K562 (cell line): ENCODE results near the gene FIG4.

Source experiments
- BRCA1 ChIP-seq, 2 experiments: fragments of 450-650 bp in 1 of 2; sonication (generic) in 1 of 2; formaldehyde crosslinking in 1 of 2; IDR thresholded peaks; 2 replicates each; pipeline versions ENCODE4 v1.5.0 to v1.6.1; 2017 to 2020; ENCODE audit warnings: mild to moderate bottlenecking in 1 of 2, missing genetic modification reagents in 1 of 2
- CREM ChIP-seq: IDR thresholded peaks from 2 replicates; pipeline ENCODE4 v1.6.1; 2014; ENCODE audit warnings: antibody characterized with exemption, low read depth
- POLR2A ChIP-seq: fragments of 450-650 bp; conservative IDR thresholded peaks from 2 replicates; pipeline ENCODE4 v1.6.1; 2016
- SAFB ChIP-seq: fragments of 200-400 bp; formaldehyde crosslinking; IDR thresholded peaks from 2 replicates; pipeline ENCODE4 v1.6.1; 2017; ENCODE audit warnings: low read depth, low read length, borderline replicate concordance
- SMARCC2 ChIP-seq: fragments of 450-650 bp; IDR thresholded peaks from 2 replicates; pipeline ENCODE4 v1.6.1; 2017; ENCODE audit warnings: antibody characterized with exemption, moderate library complexity, mild to moderate bottlenecking, low read depth

DNA sequence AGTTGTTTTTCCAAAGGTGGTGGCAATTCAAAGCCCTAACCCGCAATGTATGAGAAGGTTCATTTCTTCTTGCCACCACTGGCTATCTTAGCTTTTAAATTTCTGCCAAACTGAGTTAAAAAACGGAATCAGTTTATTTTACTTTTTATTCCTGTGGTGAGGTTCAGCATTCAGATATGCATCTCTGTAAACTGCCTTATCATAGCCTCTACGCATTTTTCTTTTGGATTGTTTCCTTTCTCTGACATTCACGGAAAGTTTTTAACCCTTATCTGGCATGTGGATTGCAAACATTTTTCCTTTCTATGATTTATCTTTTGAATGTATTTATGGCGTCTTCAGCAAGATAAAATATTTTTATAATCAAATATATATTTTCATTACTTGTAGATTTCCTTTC, 37.8 kb upstream of the FIG4 start:
- no peak for TF ChIP-seq POLR2A
- TF ChIP-seq SMARCC2: no peak
- no peak for TF ChIP-seq BRCA1 (IDR thresholded peaks at IDR 0.05)
- no peak for TF ChIP-seq BRCA1 (CRISPR knock-in tag; IDR thresholded peaks at IDR 0.05)
- TF ChIP-seq SAFB: no peak
- TF ChIP-seq CREM: no peak
